Suppressor macrophage treated with lipopolysaccharide for 4 hours (primary cell): ENCODE measurements around the gene GRIK5.
"Not testable (repeated sequence)": the region's sequence is repeated elsewhere in the genome, so short reads cannot be mapped to it uniquely, and the experiment has no call there.

Experiments
- DNase-seq: peaks from one replicate; pipeline ENCODE4 v3.0.0-alpha.2; 2020

GRIK5 gene, protein sequence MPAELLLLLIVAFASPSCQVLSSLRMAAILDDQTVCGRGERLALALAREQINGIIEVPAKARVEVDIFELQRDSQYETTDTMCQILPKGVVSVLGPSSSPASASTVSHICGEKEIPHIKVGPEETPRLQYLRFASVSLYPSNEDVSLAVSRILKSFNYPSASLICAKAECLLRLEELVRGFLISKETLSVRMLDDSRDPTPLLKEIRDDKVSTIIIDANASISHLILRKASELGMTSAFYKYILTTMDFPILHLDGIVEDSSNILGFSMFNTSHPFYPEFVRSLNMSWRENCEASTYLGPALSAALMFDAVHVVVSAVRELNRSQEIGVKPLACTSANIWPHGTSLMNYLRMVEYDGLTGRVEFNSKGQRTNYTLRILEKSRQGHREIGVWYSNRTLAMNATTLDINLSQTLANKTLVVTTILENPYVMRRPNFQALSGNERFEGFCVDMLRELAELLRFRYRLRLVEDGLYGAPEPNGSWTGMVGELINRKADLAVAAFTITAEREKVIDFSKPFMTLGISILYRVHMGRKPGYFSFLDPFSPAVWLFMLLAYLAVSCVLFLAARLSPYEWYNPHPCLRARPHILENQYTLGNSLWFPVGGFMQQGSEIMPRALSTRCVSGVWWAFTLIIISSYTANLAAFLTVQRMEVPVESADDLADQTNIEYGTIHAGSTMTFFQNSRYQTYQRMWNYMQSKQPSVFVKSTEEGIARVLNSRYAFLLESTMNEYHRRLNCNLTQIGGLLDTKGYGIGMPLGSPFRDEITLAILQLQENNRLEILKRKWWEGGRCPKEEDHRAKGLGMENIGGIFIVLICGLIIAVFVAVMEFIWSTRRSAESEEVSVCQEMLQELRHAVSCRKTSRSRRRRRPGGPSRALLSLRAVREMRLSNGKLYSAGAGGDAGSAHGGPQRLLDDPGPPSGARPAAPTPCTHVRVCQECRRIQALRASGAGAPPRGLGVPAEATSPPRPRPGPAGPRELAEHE

DNA sequence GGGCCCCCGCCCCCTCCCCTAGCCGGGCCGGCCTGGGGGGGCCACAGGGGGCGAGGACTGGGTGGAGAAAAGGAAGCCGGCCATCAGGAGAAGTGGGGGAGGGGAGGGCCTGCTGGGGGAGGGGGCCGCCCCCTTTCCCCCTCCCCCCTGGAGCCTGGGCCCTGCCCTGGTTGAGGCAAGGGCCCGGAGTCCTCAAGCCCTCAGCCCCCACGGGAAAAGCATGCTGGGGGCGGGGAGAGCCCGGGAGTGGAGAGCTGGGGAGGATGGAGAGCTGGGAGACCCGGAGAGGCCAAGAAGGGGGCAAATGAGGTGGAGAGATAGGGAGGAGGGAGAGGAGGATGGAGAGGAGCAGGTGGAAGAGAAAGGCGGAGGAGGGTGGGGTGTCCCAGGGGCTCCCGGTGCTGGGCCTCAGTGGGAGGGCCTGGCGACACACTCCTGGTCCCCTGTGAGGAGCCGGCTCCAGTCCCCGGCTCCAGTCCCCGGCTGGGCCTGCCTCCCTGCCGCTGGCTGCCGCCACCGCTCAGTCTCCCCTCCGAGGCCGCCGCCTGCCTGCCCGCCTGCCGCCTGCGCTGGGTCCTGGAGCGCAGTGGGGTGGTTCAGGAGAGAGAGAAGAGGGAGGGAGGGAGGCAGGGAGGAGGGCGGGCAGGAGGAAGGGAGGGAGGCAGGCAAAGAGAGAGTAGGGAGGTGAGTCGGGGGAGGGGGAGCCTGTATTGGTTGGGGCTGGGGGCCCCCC lies at the start of gene GRIK5:
Gene GRIK5, minus strand, starts transcription at position 588 of the 733 bp plus-strand sequence. CDS start 4,436 bp downstream, outside the sequence.
- DNase-seq = no peak

DNA sequence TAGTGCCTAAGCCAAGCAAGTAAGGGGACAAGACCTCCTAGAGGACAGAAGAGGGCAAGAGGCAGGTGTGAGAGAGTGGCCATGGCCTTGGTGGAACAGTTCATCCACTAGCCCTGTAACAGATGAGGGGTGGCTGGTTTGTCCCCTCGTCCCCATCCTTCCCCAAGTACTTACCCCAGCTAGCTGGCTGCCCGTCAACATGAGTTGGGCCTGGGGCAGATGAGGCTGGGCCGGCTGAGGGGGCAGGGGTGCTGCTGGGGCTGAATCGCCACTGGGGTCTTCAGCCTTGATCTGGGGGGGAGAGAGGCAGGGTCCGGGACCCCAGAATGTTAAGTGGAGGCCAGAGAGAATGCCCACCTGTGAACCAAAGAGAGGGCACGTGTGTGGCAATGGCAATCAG lies 47.1 kb upstream of the GRIK5 start:
- DNase-seq = no peak

DNA sequence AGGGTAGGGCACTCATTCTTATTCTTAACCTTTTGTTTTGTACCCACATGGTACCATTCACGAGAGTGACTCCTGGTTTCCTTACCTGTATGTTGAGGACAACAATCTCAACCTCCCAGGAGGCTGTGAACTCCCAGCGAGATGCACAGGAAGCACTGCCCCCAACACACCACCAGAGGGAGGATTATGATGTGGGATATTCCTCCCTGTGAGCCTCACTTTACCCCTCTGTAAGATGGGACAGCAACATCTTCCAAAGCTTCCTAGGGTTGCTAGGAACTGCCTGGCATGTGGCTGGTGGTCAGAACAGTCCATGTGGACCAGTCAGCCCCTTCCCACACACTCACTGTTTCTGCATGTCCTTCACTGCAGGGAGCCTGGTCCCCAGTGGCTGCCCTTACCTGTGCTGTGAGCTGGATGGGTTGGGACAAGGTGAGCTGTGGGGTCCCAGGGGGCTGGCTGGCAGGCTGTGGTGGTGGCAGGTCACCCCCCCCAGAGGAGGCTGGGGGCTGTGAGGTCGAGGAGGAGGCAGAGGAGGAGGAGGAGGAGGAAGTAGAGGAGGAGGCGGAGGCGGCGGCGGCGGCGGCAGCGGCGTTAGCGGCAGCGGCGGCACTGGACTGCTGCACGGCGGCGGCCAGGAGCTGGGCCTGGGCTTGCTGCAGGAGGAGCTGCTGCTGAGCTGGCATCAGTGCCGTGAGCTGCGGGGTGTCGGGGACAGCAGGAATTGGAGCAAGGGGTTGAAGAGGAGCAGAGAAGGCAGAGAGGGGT lies 46.5 kb upstream of the GRIK5 start:
- DNase-seq = no peak

DNA sequence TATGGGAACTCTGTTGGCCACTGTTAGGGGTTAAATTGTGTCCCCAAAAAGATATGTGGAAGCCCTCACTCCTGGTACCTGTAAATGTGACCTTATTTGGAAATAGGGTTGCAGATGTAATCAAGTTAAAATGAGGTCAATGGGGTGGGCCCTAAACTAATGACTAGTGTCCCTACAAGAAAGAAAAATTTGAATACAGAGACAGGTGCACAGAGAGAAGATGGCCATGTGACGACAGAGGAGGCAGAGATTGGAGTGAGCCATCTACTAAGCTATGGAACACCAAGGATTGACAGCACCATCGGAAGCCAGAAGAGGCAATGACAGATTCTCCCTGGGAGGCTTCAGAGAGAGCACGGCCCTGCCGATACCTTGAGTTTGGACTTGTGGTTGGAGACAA lies 45.7 kb upstream of the GRIK5 start:
- no peak for DNase-seq

DNA sequence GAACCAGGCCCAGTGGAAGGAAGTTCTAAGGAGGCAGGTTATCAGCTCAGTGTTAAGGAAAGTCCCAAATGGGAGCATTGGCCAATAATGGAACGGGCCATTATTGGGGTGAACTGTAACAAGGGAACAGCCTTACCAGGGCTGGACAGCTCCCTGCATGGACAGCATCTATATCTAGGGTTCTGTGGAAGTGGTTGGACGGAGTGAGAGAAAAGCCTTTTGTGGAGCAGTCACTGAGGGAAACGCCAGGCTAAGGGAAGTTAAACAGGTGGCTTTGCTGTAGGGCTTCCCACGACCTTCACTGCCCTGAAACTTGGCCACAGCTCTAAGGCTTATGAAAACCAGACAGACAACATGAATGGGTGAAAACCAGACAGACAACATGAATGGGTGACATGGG lies 45.2 kb upstream of the GRIK5 start:
- DNase-seq = no peak

DNA sequence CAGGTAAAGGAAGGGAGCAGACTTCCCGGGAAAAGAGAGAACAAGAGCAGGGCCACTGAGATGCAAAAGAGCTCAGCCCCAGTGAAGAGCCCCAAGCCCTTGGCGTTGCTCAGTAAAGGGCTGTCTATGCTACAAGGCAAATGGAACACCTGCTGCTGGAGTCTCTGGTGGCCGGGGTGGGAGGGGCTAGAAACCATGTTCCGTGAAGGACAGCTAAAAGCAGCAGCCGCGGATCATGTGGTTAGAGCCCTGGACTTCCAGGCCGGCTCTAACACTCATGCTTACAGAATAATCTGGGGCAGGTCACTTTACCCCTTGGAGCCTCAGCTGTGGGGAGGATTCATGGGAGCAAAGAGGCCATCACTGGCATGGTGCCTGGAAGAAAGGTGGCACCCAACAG lies 44.4 kb upstream of the GRIK5 start:
- no peak for DNase-seq

DNA sequence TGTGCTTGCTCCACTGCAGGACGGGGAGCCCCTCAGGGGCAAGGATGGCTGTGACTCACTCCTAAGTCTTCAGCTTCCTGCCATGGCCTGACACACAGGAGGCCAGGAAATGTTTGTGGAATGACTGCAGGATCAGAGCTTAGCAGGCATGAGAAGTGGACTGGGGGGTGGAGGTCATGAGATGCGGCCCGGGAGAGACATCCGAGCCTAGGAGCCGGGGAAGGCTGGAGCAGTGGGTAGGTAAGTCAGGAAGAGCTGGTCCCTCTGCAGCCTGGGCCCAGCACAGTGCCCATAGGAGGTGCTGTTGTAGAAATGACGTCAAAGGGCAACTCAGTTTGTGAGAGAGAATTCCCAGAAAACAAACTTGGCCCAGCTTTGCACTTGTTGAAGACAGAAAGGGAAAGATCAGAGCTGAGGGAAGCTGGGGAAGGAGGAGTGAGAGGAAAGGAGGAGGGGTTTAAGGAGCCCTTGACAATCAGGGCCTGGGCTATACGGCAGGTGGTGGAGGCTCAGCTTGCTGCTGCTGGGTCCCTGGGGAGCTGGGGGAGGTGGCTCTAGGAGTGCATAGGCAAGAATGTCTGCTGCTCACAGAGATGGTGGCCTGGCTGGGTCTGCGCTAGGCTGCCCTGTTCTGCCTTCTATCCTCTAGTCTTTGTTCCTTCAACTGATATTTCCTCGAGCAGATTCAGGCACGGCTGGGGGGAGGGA lies 43.8 kb upstream of the GRIK5 start:
- no peak for DNase-seq

DNA sequence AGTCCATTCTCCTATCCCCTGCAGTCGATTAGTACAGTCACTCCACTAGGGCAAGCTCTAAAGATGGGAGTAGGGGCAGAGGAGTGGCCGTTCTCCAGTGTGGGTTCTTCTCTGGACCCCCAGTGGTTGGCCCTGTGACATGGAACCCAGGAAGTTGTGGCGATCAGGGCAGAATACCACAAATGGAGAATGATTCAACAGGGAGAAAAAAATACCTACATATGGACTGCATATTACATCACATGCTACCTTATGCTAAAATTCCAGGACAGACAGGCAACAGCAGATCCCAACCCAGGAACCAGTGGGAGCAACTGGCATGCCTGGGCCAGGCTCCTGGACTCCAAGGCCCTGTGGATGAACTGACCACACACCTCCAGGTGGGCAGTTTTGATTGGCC lies 41.8 kb upstream of the GRIK5 start:
- no peak for DNase-seq

DNA sequence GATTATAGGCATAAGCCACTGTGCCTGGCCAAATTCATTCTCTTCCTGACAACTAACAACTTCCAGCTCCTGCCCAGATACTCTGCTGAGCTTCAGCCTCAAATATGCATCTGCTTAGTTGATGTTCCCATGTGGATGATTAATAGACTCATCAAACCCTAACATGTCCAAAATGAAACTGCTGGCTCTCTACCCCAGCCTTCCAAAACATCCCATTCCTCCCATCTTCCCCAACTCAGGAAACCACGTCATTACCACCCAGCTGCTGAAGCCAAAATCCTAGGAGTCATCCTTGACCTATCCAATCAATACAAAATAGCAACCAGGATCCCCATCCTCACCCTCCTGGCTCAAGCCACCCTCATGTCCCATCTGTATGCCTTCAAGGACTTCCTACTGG lies 41.4 kb upstream of the GRIK5 start:
- DNase-seq = no peak

DNA sequence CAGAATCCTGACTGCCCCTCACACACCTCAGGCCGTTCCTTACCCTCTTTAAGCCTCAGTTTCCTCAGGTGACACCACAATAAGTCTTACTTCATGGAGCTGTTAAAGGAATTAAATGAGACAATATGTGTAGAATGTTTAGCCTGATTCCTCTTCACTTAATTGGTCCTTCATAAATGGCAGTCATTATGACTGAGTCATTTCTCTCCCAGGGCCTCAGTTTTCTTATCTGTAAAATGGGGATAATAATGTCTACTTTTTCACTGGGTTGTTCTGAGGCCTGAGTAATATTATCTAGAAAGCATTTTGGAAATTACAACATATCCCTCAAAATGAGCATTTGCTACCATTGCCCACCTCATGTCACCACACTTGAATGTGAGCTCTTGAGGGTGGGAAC lies 40.7 kb upstream of the GRIK5 start:
- no peak for DNase-seq

DNA sequence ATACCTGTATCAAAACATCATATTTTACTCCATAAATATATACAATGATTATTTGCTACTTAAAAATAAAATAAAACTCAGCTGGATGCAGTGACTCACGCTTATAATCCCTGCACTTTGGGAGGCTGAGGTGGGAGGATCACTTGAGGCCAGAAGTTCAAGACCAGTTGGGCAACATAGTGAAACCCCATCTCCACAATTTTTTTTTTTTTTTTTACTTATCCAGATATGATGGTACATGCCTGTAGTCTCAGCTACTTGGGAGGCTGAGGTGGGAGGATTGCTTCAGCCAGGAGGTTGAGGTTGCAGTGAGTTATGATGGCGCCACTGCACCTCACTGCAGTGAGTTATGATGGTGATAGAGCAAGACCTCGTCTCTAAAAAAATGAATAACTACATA lies 39.9 kb upstream of the GRIK5 start:
- peak; percentile 34 for DNase-seq

DNA sequence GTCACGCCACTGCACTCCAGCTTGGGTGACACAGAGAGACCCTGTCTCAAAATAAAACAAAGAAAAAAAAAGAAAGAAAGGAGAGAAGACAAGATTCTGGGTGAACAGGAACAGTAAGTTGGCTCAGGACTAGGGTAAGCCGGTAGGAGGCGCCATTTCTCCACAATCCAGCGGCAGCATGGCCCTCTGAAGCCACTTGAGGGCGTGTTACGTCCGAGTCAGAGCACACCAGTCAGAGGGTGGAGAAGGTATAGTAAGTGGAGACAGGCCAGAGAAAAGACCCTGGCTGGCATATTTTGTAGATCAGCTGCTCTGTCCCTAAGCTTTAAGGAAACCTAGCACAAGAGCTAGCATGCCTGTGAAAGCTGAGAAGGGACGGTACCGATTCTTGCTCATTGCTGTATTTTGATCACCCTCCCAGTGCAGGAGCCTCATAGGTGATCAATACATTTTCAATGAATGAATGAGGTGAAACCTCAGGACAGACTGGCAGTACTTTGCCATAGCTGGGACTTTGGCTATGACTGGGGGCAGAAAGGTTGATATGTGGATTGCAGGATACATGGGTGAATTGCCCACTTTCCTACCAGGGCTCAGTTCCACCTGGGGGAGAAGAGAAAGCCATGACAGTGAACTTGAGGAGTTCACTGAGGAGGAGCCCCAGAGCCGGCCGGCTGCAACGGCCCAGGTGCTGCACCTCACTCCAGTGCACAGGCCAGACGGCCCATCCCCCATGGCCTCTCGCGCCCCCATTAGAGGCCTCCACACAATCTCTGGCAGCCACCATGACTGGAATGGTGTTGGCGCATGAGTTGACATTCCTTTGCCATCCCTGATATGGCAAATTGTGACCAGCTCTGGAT lies 38.8 kb upstream of the GRIK5 start:
- DNase-seq = peak; percentile 92

DNA sequence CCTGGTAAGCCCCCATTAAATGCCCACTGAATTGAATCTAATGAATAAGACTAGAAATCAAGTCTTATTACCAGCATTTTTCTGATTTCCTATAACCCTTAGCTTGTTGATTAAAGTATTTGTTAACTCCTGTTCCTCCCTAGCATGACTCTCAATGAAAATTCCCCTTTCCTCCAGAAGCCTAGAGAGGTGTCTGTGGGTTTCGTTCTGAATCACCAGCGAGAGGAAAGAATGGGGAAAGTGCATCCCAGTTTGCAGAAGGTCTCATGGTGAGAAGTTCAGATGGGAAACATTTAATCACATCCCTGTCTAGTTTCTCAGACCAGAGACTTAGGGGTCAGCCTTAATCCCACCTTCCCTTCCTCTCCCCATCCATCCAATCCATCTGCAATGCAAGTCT lies 35.4 kb upstream of the GRIK5 start:
- DNase-seq = peak; percentile 47

DNA sequence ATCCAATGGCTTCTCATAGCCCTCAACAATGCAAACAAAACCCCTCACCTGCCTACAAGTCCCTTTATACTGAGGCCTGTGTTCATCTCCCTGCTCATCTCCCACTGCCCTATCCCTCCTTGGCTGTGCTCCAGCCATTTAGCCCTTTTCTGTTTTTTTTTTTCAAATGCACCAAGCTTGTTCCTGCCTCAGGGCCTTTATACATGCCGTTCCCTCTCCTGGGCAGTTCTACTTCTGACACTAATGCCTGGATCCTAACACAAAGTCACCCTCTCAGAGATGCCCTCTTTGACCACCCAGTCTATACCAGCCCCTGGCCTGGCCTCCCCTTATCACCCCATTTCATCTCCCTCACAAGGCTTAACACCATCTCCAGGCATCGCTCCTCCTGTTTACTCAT lies 32.9 kb upstream of the GRIK5 start:
- no peak for DNase-seq

DNA sequence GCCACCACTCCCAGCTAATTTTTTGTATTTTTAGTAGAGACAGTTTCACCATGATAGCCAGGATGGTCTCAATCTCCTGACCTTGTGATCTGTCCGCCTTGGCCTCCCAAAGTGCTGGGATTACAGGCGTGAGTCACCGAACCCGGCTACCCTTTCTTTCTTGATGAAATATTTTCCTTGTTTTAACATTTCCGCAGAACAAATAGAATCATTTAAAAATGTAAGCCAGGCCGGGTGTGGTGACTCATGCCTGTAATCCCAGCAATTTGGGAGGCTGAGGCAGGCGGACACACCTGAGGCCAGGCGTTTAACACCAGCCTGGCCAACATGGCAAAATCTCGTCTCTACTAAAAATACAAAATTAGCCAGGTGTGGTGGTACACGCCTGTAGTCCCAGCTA lies 30.2 kb upstream of the GRIK5 start:
- DNase-seq = not testable (repeated sequence)

DNA sequence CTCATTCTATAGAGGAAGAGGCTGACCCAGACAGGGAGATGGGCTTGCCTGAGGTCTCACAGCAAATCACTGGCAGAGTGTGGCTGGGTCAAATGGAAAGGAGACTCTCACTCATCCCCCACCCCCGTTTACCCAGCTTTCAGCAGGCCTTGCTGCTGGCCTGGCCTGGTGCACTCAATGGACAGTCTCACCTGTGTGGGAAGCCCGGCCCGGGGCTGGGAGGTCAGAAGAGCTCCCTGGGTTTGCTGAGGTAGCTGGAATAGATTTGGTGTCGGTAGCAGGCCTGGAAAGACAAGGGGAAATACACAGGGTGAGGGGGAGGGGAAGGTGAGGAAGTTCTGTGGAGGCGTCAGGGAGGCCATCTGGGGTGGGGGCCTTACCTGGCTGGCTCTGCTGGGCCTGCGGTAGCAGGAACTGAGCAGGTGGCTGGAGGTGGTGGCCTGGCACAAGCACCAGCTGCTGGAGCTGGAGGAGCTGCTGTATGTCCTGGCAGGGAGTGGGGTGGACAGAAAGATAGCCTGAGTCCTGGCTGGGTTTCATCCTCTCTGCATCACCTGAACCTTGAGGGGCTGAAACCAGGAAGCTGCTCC lies 29.4 kb upstream of the GRIK5 start:
- no peak for DNase-seq

DNA sequence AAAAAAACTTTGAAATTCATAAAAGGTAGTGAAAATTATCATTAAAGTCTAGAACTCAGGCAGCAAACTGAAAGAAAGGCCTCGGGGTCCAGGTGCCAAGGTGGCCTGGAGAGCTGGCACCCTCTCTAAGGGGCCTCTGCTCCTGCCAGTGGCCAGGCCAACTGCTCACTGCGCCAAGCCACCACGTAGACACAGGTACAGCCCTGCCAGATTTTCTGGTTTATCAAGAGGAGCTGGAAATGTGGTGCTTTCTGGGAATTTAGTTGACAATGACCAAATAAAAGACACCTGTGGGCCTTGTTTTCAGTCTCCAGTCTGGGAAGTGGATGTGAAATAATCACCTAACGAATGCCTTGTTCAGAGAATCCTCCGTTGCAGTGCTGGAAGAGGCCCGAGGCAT lies 28.8 kb upstream of the GRIK5 start:
- DNase-seq = no peak

DNA sequence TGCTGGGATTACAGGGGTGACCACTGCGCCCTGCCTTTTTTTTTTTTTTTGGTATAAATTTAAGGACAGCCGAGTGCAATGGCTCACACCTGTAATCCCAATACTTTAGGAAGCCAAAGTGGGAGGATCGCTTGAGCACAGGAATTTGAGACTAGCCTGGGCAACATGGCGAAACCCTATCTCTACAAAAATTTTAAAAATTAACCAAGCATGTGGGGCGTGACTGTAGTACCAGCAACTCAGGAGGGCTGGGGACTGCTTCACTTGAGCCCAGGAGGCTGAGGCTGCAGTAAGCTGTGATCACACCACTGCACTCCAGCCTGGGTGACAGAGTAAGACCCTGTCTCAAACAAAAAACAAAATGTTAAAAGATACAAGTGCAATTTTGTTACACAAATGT lies 27.5 kb upstream of the GRIK5 start:
- DNase-seq = no peak

DNA sequence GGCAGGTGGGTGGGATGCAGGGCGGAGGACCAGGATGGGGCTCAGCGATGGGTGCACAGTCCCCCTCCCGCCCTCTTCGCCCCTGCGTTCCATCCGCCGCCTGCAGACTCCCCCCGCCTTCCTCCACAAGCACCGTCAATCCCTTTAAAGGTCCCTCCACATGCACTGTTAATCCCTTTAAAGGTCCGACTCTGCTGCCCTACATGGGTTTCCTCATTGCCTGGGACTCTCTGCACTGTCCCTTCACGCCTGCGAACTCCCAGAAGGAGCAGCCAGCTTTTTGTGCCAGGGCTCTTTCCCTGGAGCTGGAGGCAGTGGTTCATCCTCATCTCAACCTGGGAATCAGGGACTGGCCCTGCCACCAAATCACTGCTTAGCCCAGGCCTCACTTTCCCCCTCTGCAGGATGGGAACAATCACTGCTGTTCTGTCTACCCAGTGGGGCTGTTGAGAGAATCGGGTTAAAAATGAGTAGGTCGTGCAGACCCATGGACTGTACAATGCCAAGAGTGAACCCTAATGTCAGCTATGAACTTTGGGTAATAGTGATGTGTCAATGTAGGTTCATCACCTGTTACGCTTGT lies 26.3 kb upstream of the GRIK5 start:
- no peak for DNase-seq

DNA sequence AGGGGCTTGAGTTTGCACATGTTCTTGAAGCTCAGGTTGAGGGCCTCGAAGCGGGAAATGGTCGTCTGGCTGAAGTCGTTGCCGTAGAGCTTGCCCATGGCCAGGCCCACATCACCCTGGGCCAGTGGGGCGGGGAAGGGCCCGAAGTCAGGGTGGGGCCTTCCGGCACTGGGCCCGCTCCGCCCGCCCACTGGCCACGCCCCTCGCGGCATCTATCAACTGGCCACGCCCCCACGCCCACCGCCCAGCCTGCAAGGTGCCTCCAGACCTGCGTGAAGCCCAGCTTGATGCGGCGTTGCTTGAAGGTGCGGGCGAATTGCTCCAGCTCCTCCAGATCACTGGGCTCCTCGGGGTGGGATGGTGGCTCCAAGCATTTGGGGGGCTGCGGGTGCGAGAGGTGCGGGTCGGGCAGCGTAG lies 25.8 kb upstream of the GRIK5 start:
- no peak for DNase-seq
